ENCODE measurements around the gene GMDS.

GMDS gene

DNA sequence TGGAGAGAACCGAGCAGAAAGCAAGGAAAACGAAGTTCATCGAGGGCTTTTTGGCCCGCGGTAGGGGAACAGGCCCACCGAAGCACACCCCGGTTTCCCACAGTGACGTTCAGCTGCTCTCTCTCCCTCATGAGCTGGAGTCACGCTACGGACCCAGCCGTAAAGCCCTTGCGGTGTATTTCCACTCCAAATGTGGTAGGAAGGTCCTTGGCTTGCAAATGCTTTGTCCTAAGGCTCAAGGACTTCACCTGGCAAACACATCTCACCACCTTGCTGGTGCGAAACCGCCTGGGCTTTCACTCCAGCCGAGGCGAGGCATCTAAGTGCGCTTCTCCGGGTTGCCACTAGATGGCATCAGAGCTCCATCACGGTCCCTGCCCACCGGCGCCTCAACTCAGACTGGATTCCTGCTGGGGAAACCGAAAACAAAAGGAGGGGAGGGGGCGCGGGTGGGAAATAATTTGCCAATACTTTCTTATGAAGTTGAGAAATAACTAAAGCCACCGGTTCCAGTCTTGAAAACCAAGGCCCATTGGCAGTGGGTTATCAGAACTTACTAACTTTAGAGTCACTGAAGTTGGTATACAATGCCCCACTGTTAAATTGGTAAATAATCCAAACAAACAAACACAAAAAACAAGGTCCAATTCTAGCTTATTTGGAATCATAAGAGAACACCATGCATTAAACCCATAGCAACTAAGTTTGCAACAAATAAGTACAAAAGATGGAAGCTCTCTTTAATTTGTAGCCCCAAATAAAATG, 649.1 kb downstream of the GMDS start:
- no peak for DNase-seq (ENCODE audit: low read depth, low spot score)

DNA sequence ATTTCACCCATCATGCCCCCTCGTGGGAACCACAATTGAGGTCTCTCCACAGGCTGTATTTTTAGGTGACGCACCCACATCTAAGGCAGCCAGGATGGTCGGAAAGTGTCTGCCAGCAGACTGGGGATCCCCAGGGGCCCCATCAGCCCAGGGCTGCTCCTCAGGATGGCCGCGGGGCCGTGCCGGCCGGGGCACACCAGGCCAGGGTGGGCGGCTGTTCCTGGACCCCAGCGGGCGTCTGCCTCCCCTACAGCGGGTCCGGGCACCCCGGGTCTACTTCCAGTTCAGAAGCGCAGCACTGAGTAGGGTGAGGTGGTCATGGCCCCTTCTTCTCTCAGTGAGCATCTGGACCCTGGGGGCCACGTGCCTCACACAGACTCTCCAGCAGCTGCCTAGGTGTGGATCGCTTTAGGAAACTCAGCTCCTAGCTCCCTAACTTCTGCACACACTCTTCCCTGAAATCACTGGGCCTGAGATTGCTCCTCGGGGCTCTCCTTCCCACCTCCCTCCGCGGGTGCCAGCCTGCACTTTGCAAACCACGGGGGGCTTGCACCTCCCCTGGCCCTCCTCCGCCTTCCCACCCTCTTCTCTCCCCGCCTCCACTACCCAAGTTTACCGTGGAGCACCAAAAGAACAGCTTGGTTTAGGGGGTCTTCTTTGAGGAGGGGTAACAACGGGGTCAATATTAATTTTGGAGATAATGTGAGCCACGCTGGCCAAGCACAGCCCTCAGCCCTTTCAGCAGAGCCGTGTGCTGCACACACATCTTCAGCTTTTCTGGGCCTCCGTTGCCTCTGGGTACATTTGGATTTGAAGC, 649.9 kb downstream of the GMDS start:
- DNase-seq (ENCODE audit: low read depth, low spot score): no peak
- no peak overlapping the region for H3K27ac ChIP-seq

More for the DNA sequence above, 649.1 kb downstream of the GMDS start:
- H3K27ac ChIP-seq: no peak overlapping the region

DNA sequence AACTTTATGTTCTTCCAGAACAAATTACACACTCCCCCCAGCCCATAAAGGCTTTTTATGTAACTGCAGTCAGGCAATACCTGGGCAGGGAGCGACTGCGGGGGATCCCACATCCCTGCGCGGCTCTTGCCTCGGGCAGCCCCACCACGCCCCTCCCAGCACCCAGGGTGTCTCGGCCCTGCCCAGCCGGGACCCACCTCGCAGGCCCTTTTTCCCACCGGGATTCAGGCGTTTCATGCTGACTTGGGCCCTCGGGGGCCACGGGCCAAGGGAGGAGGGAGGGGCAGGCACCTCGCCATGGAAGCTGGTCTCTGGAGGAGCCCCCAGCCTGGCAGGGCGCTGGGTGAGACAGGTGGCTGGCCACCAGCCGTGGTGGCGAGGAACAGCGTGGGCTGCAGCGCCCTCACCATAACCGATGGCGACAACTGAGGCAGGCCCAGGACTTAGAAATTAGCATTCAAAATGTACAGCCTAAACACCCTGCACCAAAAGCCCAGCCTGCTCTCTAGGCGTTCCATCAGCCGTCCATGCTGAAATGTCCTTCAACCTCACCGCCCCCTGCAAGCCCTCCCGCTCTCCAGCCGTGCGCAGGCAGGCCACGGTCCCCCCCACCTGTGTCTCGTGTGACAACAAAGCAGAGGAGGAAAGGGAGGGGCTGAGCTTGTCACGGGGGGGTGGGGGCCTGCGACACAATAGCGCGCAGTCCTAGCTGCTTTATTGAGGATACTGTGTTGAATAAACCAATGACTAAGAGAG, 650.8 kb downstream of the GMDS start:
- no peak overlapping the region for H3K27ac ChIP-seq
- no peak for DNase-seq (ENCODE audit: low read depth, low spot score)

DNA sequence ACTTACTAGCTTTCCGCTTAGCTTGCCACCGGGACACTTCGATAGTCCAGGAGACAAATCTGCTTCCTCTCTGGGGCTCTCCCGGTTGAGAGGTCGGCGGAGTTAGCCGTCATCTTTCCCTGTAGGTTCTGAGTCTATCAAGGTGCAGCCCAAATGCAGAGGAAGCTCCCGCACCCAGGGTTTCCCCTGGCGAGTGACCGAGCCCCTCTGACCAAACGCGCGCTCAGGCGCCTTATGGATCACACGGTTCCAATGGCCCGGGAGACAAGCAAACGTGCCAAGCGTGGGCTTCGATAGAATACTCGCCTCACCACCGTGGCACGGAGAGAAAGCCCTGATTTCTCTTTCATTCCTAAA, 651.5 kb downstream of the GMDS start:
- H3K27ac ChIP-seq: no peak overlapping the region
- DNase-seq (ENCODE audit: low read depth, low spot score): no peak

DNA sequence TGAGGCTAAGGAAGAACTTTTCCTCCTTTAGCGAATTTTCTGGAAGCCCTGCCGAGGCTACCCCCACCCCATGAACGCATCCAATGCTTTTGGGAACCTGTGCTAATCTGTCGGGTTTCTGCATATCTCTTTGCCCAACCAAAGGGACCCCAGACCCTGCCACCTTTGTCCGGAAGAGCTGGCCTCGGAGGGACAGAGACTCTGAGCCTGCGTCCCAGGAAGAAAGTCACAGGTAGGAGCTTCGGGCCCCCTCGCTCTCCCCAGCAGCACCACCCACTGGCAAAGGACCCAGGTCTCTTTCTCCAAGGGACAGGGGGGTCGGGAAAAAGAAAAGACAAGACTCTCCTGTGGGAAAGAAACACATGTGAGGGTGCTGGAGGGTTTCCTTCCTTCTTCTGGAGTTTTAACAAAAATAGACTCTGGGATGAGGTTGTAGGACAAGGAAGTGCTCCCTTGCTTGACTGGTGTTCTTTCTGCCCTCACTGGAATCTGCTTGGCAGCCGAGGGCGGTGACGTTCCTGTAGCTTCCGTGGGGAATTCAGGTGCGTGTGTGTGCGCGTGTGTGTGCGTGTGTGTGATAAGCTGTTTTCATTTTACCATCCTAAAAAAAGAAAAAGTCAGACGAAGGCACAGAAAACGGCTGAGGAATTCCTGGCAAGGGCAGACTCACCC, 652.0 kb downstream of the GMDS start:
- DNase-seq (ENCODE audit: low read depth, low spot score): no peak
- no peak overlapping the region for H3K27ac ChIP-seq

DNA sequence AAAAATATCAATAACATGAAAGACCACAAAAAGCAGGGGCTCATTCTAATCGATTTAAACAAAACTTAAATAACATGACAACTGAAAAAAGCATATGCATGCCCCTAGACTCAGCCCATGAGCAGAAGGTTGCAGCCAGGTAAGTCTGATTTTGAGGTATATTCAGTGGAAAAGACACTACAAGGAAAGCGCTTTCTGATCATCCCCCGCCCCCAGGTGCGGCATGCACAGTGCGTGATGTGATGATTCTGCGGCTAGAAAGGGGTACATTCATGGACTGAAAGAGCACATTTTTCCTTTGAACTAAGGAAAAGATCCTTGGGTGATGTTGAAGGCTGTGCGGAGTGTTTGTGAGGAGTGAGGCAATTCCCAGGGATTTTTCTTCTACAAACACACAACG, 652.6 kb downstream of the GMDS start:
- H3K27ac ChIP-seq: no peak overlapping the region
- no peak for DNase-seq (ENCODE audit: low read depth, low spot score)

DNA sequence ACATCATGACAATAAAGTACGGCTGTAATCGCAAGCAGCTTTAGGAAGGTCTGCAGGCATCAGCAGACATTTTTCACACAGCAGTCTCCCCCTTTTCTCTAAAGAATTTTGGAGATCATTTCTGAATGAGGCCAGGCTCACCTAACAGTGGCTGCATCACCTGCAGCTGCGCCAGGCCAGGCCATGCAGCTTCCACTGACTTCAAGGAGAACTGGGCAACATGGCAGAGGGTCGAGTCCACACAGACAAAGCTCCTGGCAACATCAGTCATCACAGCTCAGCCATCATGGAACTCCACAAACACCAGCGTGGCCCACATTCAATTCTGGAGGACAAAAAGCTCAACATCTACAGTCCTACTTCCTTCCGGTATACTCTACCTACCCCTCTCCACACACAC, 653.5 kb downstream of the GMDS start:
- no peak for DNase-seq (ENCODE audit: low read depth, low spot score)
- H3K27ac ChIP-seq: no peak overlapping the region

DNA sequence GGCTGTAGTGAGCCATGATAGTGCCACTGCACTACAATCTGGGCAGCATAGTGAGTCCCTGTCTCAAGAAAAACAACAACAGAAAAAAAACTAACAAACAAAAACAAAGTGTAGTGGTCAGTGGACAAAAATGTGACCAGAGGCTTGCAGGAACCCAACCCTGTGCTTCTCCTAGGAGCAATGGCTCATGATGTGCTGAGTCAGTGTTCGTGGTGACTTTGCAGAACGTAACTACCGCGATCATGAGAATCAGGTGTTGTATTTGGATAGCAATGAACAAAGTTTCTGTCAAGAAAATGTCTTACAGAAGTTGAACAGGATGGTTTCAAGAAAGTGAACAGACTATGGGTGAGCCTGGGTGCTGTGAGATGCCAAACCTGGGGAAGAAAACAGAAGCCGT, 654.2 kb downstream of the GMDS start:
- no peak overlapping the region for H3K27ac ChIP-seq
- DNase-seq (ENCODE audit: low read depth, low spot score): no peak

DNA sequence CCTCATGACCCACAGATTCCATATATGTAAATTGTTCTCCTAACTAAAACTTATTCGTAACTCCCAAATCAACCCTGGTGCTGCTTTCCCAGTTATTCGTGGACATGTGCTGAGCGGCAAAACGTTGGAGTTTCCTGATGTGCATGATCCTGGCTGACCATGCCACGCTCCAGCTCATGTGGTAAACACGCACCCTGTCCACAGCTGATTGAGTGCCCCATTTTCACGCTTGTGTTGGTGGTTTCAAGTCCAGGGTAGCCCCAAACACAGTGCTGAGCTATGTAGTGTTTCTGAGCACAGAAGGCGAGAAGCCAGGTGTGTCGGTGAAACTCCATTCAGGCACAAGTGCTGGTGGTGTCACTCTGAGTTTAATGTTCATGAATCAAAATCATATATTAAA, 654.8 kb downstream of the GMDS start:
- no peak overlapping the region for H3K27ac ChIP-seq
- DNase-seq (ENCODE audit: low read depth, low spot score): no peak

DNA sequence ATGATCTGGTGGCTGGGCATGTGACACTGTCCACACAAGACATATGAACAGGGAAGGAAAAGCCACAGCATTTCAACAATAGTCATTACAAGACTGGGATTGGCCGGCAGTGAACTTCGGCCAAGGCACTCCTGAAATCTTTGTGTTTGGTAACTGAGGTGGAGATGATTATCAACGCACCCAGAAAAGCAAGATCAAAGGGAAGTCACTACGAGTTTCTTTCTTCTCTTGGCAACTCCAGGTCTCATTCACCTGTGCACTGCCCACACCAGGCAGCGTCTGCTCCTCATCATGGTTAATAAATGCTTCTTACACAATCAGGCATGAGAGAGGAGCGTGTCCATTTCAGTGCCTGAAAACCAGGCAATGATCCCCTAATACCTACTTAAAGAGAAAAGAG, 656.2 kb downstream of the GMDS start:
- no peak for DNase-seq (ENCODE audit: low read depth, low spot score)
- no peak overlapping the region for H3K27ac ChIP-seq

DNA sequence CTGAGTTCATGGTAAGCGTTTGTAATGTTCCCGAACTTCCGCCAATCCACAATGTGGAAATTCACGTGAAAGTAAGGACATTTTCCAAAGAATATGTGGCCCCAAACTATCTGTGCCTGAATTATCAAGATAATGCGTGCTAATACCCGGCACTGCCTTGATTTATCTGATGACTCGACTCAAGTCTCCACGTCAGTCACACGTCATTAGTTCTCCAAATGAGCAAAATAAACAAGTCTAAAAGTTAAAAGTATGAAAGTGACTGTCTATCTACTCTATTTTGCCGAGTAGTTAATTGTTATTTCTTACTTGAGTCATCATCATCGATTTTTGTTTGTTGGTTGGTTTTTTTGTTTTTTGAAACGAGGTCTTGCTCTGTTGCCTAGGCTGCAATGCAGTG, 657.4 kb downstream of the GMDS start:
- no peak overlapping the region for H3K27ac ChIP-seq
- no peak for DNase-seq (ENCODE audit: low read depth, low spot score)

DNA sequence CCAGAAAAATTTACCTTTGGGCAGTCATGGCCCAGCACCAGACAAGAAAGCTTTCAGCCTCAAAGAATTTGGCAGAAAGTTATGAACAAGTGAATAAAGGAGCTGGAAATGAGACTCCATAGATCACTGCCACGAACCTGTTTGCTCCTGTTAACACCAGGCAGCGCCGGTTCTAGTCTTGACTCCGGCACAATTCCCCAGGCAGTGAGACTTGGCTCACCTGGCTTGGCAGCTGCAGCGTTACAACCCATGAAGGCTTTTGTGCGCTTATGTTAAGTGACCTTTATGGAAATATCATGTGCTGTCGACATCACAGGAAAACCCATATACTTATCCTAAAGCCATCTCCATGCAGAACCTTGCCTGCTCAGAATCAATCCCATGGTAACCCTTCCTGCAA, 657.9 kb downstream of the GMDS start:
- H3K27ac ChIP-seq: no peak overlapping the region
- DNase-seq (ENCODE audit: low read depth, low spot score): no peak

DNA sequence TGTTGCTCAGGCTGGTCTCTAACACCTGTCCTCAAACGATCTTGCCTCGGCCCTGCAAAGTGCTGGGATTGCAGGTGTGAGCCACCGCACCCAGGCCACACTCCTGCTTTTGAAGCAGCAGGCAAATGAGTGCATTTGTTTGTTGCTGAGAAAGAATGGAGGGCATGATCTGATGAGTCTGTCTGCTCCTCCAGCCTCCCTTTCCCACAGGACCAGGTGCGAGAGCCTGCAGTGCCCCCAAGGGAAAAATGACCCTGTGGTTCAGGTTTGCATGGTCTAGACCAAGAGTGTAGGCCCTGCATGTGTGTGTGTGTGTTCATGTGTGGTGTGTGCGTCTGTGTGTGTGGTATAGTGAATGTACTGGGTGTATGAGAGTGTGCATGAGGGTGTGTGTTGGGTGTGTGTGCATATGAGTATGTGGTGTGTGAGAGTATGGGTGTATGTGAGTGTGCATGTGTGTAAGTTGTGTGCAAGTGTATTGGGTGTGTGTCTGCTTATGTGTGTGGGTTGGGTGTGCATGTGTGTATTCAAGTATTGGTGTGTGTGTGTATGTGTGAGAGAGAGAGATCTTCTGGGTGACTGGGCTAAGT, 658.4 kb downstream of the GMDS start:
- no peak for DNase-seq (ENCODE audit: low read depth, low spot score)
- no peak overlapping the region for H3K27ac ChIP-seq

DNA sequence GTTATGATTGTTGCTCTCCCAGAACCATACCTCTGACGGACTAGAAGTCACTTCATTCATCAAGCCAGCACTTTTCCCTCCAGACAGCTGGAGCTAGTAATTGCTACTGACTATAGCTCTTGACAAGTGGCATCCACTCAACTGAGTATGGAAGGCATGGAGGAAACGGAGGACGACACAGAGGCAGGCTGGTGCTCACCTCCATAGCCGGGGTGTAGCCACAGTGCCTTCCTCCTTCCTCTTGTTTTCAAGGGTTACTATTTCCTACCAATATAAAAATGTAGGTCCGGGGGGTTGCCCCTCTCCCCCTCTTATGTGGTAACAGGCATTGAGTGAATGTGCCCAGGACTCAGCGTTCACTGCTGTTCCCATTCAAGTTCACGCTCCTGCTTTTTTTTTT, 659.1 kb downstream of the GMDS start:
- no peak for DNase-seq (ENCODE audit: low read depth, low spot score)
- H3K27ac ChIP-seq: no peak overlapping the region

DNA sequence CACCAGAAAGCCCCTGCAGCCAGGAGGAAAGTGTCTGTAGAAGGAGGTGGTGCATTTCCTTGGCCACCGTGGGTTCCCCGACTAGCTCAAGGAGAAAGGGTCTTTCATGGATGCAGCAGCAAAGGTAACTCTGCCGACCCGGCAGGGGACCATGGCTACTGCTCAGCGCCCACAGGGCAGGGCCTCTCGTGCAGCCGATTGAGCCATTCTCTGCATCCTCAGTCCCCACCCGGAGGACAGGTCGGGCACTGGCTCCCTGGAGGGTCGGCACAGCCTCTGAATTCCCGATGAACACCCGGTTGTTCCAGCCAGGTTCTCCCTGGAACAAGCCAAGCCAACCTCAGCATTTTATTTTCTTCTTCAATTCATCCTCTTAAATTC, 659.7 kb downstream of the GMDS start:
- H3K27ac ChIP-seq: no peak overlapping the region
- no peak for DNase-seq (ENCODE audit: low read depth, low spot score)

DNA sequence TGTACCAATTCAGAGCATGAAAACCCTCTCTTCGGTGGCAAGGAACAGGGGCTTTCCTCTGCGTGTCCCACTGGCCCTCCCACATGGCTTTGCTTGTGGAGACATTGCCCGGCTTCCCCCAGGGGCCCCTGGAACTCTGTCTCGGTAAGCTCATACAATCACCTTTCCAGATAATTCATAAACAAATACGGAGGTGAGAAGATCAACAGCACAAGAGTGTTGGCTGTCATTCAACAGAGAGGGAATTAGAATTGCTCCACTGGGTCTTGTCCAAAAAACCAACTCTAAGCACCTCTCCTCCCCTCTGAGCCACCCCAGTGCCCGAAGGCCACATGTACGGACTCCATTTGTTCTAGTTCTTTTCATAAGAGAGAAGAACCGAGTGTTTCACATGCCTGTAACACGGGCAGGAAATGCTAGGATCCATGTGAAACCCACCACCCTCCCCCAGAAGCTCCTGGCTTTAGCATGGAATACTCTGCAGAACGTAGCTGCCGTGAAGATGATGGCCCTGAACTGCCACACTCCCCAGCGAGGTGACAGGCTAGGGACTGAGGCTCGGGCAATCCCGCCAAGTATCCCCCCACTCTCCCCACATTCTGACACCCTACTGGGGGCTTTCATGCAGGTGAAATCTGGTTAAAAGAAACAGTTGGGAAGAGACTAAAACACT, 660.3 kb downstream of the GMDS start:
- H3K27ac ChIP-seq: no peak overlapping the region
- DNase-seq (ENCODE audit: low read depth, low spot score): no peak

DNA sequence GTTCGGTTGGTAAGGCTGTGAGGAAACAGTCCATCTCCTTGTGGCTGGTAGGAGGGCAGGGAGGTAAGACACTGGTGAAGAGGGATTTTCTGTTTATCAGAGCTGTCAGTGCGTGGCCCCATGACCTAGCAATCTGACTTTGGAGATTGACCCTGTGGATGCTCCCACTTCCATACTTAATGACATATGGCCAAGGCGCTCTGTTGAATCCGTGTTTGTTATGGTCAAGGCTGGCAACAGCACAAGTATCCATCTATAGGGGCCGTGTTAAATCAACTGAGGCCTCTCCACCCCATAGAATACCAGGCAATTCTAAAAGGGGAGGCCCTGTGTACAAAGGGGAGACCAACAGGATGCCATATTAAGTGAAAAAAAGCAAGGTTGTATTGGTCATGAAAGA, 661.3 kb downstream of the GMDS start:
- H3K27ac ChIP-seq: no peak overlapping the region
- no peak for DNase-seq (ENCODE audit: low read depth, low spot score)

DNA sequence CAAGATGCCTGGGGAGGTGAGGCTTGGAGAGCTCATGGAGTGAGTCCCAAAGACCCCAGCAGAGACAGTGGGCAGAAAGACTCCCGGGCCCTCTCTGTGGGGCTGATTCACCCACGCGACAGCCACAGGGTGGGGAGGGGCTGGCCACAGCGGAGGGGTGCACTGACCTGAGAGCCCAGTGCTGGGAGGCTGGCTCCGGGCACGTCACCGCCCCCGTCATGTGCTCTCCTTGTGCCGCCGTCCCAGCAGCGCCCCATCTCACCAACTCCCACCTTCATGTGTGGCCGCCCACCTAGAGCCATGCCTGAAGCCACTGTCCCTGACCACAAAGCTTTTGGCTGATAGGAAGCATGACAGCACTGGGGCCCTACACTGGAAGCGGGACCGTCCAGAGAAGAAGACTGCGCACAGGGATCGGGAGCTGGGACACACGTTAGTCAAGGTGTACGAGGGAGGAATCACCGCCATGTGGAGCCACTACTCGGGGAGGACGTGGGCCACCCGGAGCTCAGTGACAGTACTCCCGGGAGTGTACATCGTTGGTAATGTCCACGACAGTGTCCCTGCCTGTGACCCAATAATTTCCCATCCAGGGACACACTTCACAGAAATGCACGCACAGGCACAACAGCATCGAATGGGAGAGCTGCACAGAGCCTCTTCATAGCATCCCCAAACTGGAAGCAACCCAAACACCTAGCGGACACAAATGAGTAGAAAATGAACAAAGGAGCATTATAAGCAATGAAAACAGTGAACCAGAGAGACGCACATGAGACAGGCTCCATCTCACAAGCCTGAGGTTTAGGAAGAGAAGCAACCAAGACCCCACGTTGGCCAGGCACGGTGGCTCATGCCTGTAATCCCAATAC, 664.0 kb downstream of the GMDS start:
- H3K27ac ChIP-seq: no peak overlapping the region
- no peak for DNase-seq (ENCODE audit: low read depth, low spot score)

DNA sequence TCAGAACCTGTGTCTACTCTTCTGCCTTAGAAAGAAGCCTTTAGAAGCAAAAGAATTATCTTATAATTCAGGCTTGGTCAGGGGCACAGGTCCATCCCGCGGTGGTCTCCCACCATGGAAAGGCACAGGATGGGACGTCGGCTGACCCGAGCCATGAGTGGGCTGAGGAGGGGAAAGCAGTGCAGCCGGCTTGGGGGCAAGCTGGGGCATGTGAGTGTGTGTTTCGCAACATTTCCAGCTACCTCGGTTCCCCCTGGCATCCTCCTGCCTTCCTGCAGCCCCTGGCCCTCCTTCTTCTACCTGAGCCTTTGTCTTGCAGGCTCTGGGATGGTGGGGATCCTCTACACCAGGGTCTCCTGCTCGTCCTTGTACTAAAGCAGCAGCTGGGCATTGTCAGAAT, 664.8 kb downstream of the GMDS start:
- DNase-seq (ENCODE audit: low read depth, low spot score): no peak
- no peak overlapping the region for H3K27ac ChIP-seq
